Measurements from ENCODE around the gene DEFB108B.
"Not testable (repeated sequence)": the region's sequence is repeated elsewhere in the genome, so short reads cannot be mapped to it uniquely, and the experiment has no call there.

The DEFB108B gene

DNA sequence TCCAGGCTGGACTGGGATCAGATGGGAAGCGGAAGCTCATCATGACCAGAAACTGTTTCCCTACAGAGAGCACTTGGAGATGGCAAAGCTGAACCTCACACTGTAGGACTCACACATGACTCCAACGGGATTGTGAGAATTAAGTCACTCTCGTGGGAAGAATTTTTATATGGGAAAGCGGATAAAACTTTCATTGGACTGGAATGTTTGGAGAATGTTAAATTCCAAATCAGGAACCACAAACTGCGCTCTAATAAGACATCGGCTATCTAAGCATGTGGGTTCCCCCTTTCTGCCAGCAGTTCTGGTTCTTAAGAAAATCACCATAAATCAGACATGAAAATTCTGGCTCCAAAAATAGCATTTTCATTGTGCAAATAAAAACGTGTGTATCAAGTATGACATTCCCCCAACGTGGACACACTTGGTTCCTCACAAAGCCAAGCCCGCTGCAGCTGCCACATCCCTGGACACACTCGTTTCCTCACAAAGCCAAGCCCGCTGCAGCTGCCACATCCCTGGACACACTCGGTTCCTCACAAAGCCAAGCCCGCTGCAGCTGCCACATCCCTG, 33.4 kb upstream of the DEFB108B start:
- not testable (repeated sequence) for H3K4me3 ChIP-seq (ENCODE audit: low read depth, low read length); H3K23ac ChIP-seq (ENCODE audit: low read length); H3K79me1 ChIP-seq (ENCODE audit: low read length); H3K18ac ChIP-seq (ENCODE audit: low read length); DNase-seq; H3K36me3 ChIP-seq (ENCODE audit: control insufficient read depth in 1 of 2, insufficient read depth in 2 of 2, low read length in 2 of 2); H4K12ac ChIP-seq (ENCODE audit: low read depth, low read length); H3K27me3 ChIP-seq (ENCODE audit: insufficient read depth, low read length); H4K8ac ChIP-seq (ENCODE audit: low read depth, low read length); H3K9ac ChIP-seq (ENCODE audit: low read length); H3K14ac ChIP-seq (ENCODE audit: low read length); H3K4me2 ChIP-seq (ENCODE audit: low read length); H2BK12ac ChIP-seq (ENCODE audit: low read length); H3K4me1 ChIP-seq (ENCODE audit: control insufficient read depth in 1 of 2, insufficient read depth in 2 of 2, low read length in 2 of 2); H3K79me2 ChIP-seq (ENCODE audit: control insufficient read depth, insufficient read depth, low read length, poor library complexity); H3K4ac ChIP-seq (ENCODE audit: low read depth, low read length); H3K27ac ChIP-seq (ENCODE audit: low read depth, low read length); H3K9me3 ChIP-seq (ENCODE audit: insufficient read depth, low read depth, low read length); H2BK5ac ChIP-seq (ENCODE audit: low read depth, low read length, poor library complexity); H2AK5ac ChIP-seq (ENCODE audit: low read length); H2BK120ac ChIP-seq (ENCODE audit: insufficient read depth, low read length, poor library complexity); H2AFZ ChIP-seq (ENCODE audit: insufficient read depth, low read length, poor library complexity); H4K91ac ChIP-seq (ENCODE audit: low read depth, low read length)
- no CpG with 5 or more reads among the region's 13 CpGs for WGBS (ENCODE audit: extremely low coverage, insufficient coverage, insufficient read length)

DNA sequence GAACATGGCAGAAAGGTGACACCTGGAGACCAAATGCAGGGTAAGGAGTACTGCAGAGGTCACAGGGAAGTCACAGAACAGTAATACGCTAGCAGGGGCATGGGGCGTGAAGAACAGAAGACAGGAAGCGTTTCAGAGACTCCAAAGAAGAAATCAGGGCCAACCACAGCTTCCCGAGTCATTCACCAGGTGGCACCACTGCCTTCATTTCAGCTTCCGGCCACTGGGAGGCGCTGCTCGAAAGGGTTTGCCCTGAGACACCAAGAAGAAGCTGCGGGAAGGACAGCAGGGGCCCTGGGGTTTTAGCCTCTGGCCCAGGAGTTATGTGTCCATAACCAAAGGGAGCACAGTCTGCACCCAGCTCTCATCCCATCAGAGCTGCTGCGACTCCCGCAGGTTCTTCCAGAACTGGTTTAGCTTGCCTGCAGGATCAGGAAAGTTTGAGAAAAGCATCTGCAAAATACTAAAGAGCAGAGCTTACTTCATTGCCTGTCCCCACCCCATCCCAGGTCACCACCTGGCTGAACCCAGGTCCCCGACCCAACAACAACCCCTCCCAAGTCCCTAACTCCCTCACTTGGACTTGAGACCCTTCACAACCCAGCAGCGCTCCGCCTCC, 32.6 kb upstream of the DEFB108B start:
- H3K36me3 ChIP-seq (ENCODE audit: control insufficient read depth in 1 of 2, insufficient read depth in 2 of 2, low read length in 2 of 2); H2BK5ac ChIP-seq (ENCODE audit: low read depth, low read length, poor library complexity): not testable (repeated sequence)
- whole genome bisulfite sequencing (ENCODE audit: extremely low coverage, insufficient coverage, insufficient read length): no CpG with 5 or more reads among the region's 13 CpGs

DNA sequence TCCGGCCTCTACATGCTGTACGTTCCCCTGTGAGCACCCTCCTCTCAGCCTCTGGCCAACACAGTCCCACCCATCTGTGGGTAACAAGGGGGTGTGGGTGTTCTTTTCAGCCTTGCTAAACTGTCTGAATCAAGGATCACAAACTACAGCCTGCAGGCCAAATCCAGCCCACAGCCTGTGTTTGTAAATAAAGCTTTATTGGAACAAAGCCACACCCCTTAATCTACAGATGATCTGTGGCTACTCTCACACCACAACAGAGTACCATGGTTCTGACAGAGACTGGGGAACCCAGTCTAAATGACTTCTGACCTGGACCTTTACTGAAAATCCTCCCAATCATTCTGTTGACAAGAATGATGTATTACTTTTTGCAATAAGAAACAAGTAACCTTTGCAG, 32.0 kb upstream of the DEFB108B start:
- not testable (repeated sequence) for H3K4me3 ChIP-seq (ENCODE audit: low read depth, low read length); H3K18ac ChIP-seq (ENCODE audit: low read length); H3K9ac ChIP-seq (ENCODE audit: low read length); H4K91ac ChIP-seq (ENCODE audit: low read depth, low read length); H3K14ac ChIP-seq (ENCODE audit: low read length); H2AK5ac ChIP-seq (ENCODE audit: low read length); H4K12ac ChIP-seq (ENCODE audit: low read depth, low read length); H3K79me2 ChIP-seq (ENCODE audit: control insufficient read depth, insufficient read depth, low read length, poor library complexity); H3K4me1 ChIP-seq (ENCODE audit: control insufficient read depth in 1 of 2, insufficient read depth in 2 of 2, low read length in 2 of 2); H3K79me1 ChIP-seq (ENCODE audit: low read length); H3K9me3 ChIP-seq (ENCODE audit: insufficient read depth, low read depth, low read length); H2BK5ac ChIP-seq (ENCODE audit: low read depth, low read length, poor library complexity); H3K4ac ChIP-seq (ENCODE audit: low read depth, low read length); H3K36me3 ChIP-seq (ENCODE audit: control insufficient read depth in 1 of 2, insufficient read depth in 2 of 2, low read length in 2 of 2); DNase-seq; H3K4me2 ChIP-seq (ENCODE audit: low read length); H3K27me3 ChIP-seq (ENCODE audit: insufficient read depth, low read length); H2AFZ ChIP-seq (ENCODE audit: insufficient read depth, low read length, poor library complexity); H3K23ac ChIP-seq (ENCODE audit: low read length); H2BK12ac ChIP-seq (ENCODE audit: low read length); H3K27ac ChIP-seq (ENCODE audit: low read depth, low read length); H2BK120ac ChIP-seq (ENCODE audit: insufficient read depth, low read length, poor library complexity); H4K8ac ChIP-seq (ENCODE audit: low read depth, low read length)
- WGBS (ENCODE audit: extremely low coverage, insufficient coverage, insufficient read length): no CpG with 5 or more reads among the region's 2 CpGs

More for the DNA sequence above, 32.6 kb upstream of the DEFB108B start:
- H3K4me1 ChIP-seq (ENCODE audit: control insufficient read depth in 1 of 2, insufficient read depth in 2 of 2, low read length in 2 of 2); H3K18ac ChIP-seq (ENCODE audit: low read length); H2AFZ ChIP-seq (ENCODE audit: insufficient read depth, low read length, poor library complexity); H4K8ac ChIP-seq (ENCODE audit: low read depth, low read length); H3K79me1 ChIP-seq (ENCODE audit: low read length); H4K91ac ChIP-seq (ENCODE audit: low read depth, low read length); H2BK12ac ChIP-seq (ENCODE audit: low read length); H3K4ac ChIP-seq (ENCODE audit: low read depth, low read length); H3K9me3 ChIP-seq (ENCODE audit: insufficient read depth, low read depth, low read length); H3K4me3 ChIP-seq (ENCODE audit: low read depth, low read length); H2AK5ac ChIP-seq (ENCODE audit: low read length); H3K4me2 ChIP-seq (ENCODE audit: low read length); H3K23ac ChIP-seq (ENCODE audit: low read length); H3K27ac ChIP-seq (ENCODE audit: low read depth, low read length); H3K14ac ChIP-seq (ENCODE audit: low read length); H3K9ac ChIP-seq (ENCODE audit: low read length); H3K27me3 ChIP-seq (ENCODE audit: insufficient read depth, low read length); H3K79me2 ChIP-seq (ENCODE audit: control insufficient read depth, insufficient read depth, low read length, poor library complexity); H4K12ac ChIP-seq (ENCODE audit: low read depth, low read length); H2BK120ac ChIP-seq (ENCODE audit: insufficient read depth, low read length, poor library complexity): not testable (repeated sequence)
- peak; percentile 76 to 91 for DNase-seq

- not testable (repeated sequence) for H3K27ac ChIP-seq (ENCODE audit: low read depth, low read length); H3K23ac ChIP-seq (ENCODE audit: low read length); H3K9ac ChIP-seq (ENCODE audit: low read length); DNase-seq; H4K91ac ChIP-seq (ENCODE audit: low read depth, low read length); H3K4me1 ChIP-seq (ENCODE audit: control insufficient read depth in 1 of 2, insufficient read depth in 2 of 2, low read length in 2 of 2); H3K4me3 ChIP-seq (ENCODE audit: low read depth, low read length); H3K4ac ChIP-seq (ENCODE audit: low read depth, low read length); H3K27me3 ChIP-seq (ENCODE audit: insufficient read depth, low read length); H3K9me3 ChIP-seq (ENCODE audit: insufficient read depth, low read depth, low read length); H3K4me2 ChIP-seq (ENCODE audit: low read length); H3K79me2 ChIP-seq (ENCODE audit: control insufficient read depth, insufficient read depth, low read length, poor library complexity); H2AK5ac ChIP-seq (ENCODE audit: low read length); H2AFZ ChIP-seq (ENCODE audit: insufficient read depth, low read length, poor library complexity); H3K36me3 ChIP-seq (ENCODE audit: control insufficient read depth in 1 of 2, insufficient read depth in 2 of 2, low read length in 2 of 2); H3K79me1 ChIP-seq (ENCODE audit: low read length); H2BK12ac ChIP-seq (ENCODE audit: low read length); H3K14ac ChIP-seq (ENCODE audit: low read length); H2BK5ac ChIP-seq (ENCODE audit: low read depth, low read length, poor library complexity); H2BK120ac ChIP-seq (ENCODE audit: insufficient read depth, low read length, poor library complexity); H3K18ac ChIP-seq (ENCODE audit: low read length); H4K12ac ChIP-seq (ENCODE audit: low read depth, low read length); H4K8ac ChIP-seq (ENCODE audit: low read depth, low read length)
- WGBS (ENCODE audit: extremely low coverage, insufficient coverage, insufficient read length): no CpG with 5 or more reads among the region's 7 CpGs
These were observed 30.1 kb upstream of the DEFB108B start for GRCh38 chr11:71802874-71803273.
